Measurements from ENCODE around the gene ASB8. TPM values are rescaled to one million over a fixed set of nuclear protein-coding genes. Genes with fewer than 3 reads are reported as not detected.
A peak's percentile ranks its signal among the peaks of the same experiment; 100 is the strongest.
"Not testable (repeated sequence)": the region's sequence is repeated elsewhere in the genome, so short reads cannot be mapped to it uniquely, and the experiment has no call there.

The ASB8 gene
- polyA plus RNA-seq, 1 donor, result 30.6 TPM

DNA sequence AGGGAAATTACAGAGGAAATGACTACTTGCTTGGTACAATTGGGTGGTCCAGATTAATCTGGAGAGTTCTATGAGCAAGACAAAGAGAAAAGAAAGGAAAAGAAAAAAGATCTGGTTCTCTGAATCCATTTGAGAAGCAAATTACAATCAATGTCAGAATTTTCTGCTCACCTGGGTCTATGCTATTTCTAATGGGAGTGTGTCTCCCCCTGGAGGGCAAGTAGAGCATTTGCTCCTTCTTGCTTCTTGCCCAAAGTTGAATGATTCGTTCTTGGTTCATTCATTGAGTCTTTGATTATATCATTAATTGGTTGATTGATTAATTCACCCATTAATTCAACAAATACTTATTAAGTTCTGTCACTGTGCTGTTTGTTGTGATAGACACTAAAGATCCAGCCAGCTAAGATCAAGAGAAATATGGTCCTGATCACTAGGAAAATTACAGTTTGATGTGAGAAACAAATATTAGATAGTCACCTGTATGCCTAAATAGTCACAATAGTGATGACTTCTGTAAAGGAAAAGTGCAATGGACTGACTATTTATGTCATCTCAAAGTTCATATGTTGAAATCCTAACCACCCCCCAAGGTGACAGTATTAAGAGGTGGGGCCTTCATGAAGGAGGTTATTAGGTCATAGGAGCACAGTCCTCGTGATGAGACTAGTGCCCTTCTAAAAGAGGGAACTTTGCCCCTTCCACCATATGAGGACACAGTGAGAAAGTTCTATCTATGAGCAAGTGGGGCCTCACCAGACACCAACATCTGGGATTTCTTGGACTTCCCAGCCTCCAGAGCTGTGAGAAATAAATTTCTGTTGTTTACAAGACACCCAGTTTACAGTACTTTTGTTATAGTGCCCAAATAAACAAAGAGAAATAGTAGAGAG lies 8.0 kb upstream of the ASB8 start:
- Histone ChIP-seq H3K27ac (ENCODE audit: low read length) (no peak overlapping the region), H3K36me3 (ENCODE audit: control insufficient read depth, insufficient read depth, low read length) (no peaks in the 10 kb centered on the region), H3K9me3 (ENCODE audit: control insufficient read depth, low read depth, low read length) (peaks cover 6% of the 10 kb centered on the region), H3K4me3 (ENCODE audit: low read length) (no peak overlapping the region), H3K4me1 (ENCODE audit: control insufficient read depth, insufficient read depth, low read length) (no peaks in the 10 kb centered on the region), H3K27me3 (ENCODE audit: control insufficient read depth, insufficient read depth, low read length) (no peaks in the 10 kb centered on the region)
- peak; percentile 42 to 70 for DNase-seq
- WGBS (ENCODE audit: insufficient coverage, low lambda C conversion rate), result no CpG with 5 or more reads among the region's 2 CpGs

GRCh38 chr12:48164451-48164850 lies 7.1 kb upstream of the ASB8 start:
- no peaks in the 10 kb centered on the region for H3K36me3 ChIP-seq (ENCODE audit: control insufficient read depth, insufficient read depth, low read length)
- DNase-seq, result no peak
- no peaks in the 10 kb centered on the region for H3K4me1 ChIP-seq (ENCODE audit: control insufficient read depth, insufficient read depth, low read length)
- H3K9me3 ChIP-seq (ENCODE audit: control insufficient read depth, low read depth, low read length), result peaks cover 6% of the 10 kb centered on the region
- WGBS (ENCODE audit: insufficient coverage, low lambda C conversion rate), result 100% methylated on average over 1 of the region's 2 CpGs
- H3K27me3 ChIP-seq (ENCODE audit: control insufficient read depth, insufficient read depth, low read length), result no peaks in the 10 kb centered on the region
- no peak overlapping the region for H3K27ac ChIP-seq (ENCODE audit: low read length)
- no peak overlapping the region for H3K4me3 ChIP-seq (ENCODE audit: low read length)

- WGBS (ENCODE audit: insufficient coverage, low lambda C conversion rate), result 60% methylated on average over 2 of the region's 5 CpGs
- no peak for DNase-seq
- Histone ChIP-seq H3K27ac (ENCODE audit: low read length) (no peak overlapping the region), H3K4me1 (ENCODE audit: control insufficient read depth, insufficient read depth, low read length) (no peaks in the 10 kb centered on the region), H3K9me3 (ENCODE audit: control insufficient read depth, low read depth, low read length) (peaks cover 6% of the 10 kb centered on the region), H3K4me3 (ENCODE audit: low read length) (no peak overlapping the region), H3K27me3 (ENCODE audit: control insufficient read depth, insufficient read depth, low read length) (no peaks in the 10 kb centered on the region), H3K36me3 (ENCODE audit: control insufficient read depth, insufficient read depth, low read length) (no peaks in the 10 kb centered on the region)
These were observed 5.9 kb upstream of the ASB8 start for GRCh38 chr12:48163150-48163747.

- no CpG with 5 or more reads among the region's 2 CpGs for WGBS (ENCODE audit: insufficient coverage, low lambda C conversion rate)
- Histone ChIP-seq H3K9me3 (ENCODE audit: control insufficient read depth, low read depth, low read length) (peaks cover under 1% of the 10 kb centered on the region), H3K4me1 (ENCODE audit: control insufficient read depth, insufficient read depth, low read length) (peaks cover 10% of the 10 kb centered on the region), H3K27me3 (ENCODE audit: control insufficient read depth, insufficient read depth, low read length) (no peaks in the 10 kb centered on the region), H3K36me3 (ENCODE audit: control insufficient read depth, insufficient read depth, low read length) (no peaks in the 10 kb centered on the region), H3K4me3 (ENCODE audit: low read length) (no peak overlapping the region), H3K27ac (ENCODE audit: low read length) (no peak overlapping the region)
- no peak for DNase-seq
These were observed 3.5 kb upstream of the ASB8 start for GRCh38 chr12:48160807-48161206.

DNA sequence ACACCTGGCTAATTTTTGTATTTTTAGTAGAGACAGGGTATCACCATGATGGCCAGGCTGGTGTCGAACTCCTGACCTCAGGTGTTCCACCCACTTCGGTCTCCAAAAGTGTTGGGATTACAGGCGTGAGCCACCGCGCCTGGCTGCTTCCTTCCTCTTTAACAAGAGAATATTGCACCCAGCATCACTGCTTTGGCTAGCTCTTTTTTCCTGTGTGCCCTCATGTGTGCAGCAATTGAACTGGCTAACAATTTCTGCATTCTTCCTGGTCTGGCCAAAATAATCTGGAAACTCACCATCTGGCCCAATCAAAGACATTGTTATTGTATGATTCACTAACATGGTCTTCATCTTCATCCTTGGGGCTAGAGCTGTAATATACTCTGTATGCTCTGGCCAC lies 2.7 kb upstream of the ASB8 start:
- no CpG with 5 or more reads among the region's 5 CpGs for WGBS (ENCODE audit: insufficient coverage, low lambda C conversion rate)
- no peak for DNase-seq
- Histone ChIP-seq H3K9me3 (ENCODE audit: control insufficient read depth, low read depth, low read length) (no peaks in the 10 kb centered on the region), H3K4me3 (ENCODE audit: low read length) (no peak overlapping the region), H3K27me3 (ENCODE audit: control insufficient read depth, insufficient read depth, low read length) (no peaks in the 10 kb centered on the region), H3K36me3 (ENCODE audit: control insufficient read depth, insufficient read depth, low read length) (no peaks in the 10 kb centered on the region), H3K4me1 (ENCODE audit: control insufficient read depth, insufficient read depth, low read length) (peaks cover 10% of the 10 kb centered on the region), H3K27ac (ENCODE audit: low read length) (no peak overlapping the region)

- Histone ChIP-seq H3K27me3 (ENCODE audit: control insufficient read depth, insufficient read depth, low read length) (no peaks in the 10 kb centered on the region), H3K4me1 (ENCODE audit: control insufficient read depth, insufficient read depth, low read length) (peaks cover 10% of the 10 kb centered on the region), H3K27ac (ENCODE audit: low read length) (peak overlapping the region; percentile 98), H3K9me3 (ENCODE audit: control insufficient read depth, low read depth, low read length) (no peaks in the 10 kb centered on the region), H3K36me3 (ENCODE audit: control insufficient read depth, insufficient read depth, low read length) (peaks cover 3% of the 10 kb centered on the region), H3K4me3 (ENCODE audit: low read length) (peak overlapping the region; percentile 98)
- no peak for DNase-seq
- WGBS (ENCODE audit: insufficient coverage, low lambda C conversion rate), result no CpG with 5 or more reads among the region's 3 CpGs
These were observed 615 bp upstream of the ASB8 start for GRCh38 chr12:48157889-48158370.

- H3K27me3 ChIP-seq (ENCODE audit: control insufficient read depth, insufficient read depth, low read length), result no peaks in the 10 kb centered on the region
- H3K4me3 ChIP-seq (ENCODE audit: low read length), result peak overlapping the region; percentile 98
- peaks cover 10% of the 10 kb centered on the region for H3K4me1 ChIP-seq (ENCODE audit: control insufficient read depth, insufficient read depth, low read length)
- DNase-seq, result no peak
- no peaks in the 10 kb centered on the region for H3K9me3 ChIP-seq (ENCODE audit: control insufficient read depth, low read depth, low read length)
- peaks cover 14% of the 10 kb centered on the region for H3K36me3 ChIP-seq (ENCODE audit: control insufficient read depth, insufficient read depth, low read length)
- H3K27ac ChIP-seq (ENCODE audit: low read length), result peak overlapping the region; percentile 98
- no CpG with 5 or more reads among the region's 8 CpGs for WGBS (ENCODE audit: insufficient coverage, low lambda C conversion rate)
These were observed 680 bp downstream of the ASB8 start for GRCh38 chr12:48156652-48157017.

- DNase-seq; H3K9me3 ChIP-seq (ENCODE audit: control insufficient read depth, low read depth, low read length); H3K27ac ChIP-seq (ENCODE audit: low read length); H3K27me3 ChIP-seq (ENCODE audit: control insufficient read depth, insufficient read depth, low read length); H3K4me3 ChIP-seq (ENCODE audit: low read length): not testable (repeated sequence)
- peaks cover 10% of the 10 kb centered on the region for H3K4me1 ChIP-seq (ENCODE audit: control insufficient read depth, insufficient read depth, low read length)
- H3K36me3 ChIP-seq (ENCODE audit: control insufficient read depth, insufficient read depth, low read length), result peaks cover 22% of the 10 kb centered on the region
- whole genome bisulfite sequencing (ENCODE audit: insufficient coverage, low lambda C conversion rate), result no CpG with 5 or more reads among the region's 5 CpGs
These were observed 1.5 kb downstream of the ASB8 start for GRCh38 chr12:48155786-48156185.

- DNase-seq, result no peak
- Histone ChIP-seq H3K27ac (ENCODE audit: low read length) (no peak overlapping the region), H3K36me3 (ENCODE audit: control insufficient read depth, insufficient read depth, low read length) (peaks cover 61% of the 10 kb centered on the region), H3K4me3 (ENCODE audit: low read length) (no peak overlapping the region), H3K9me3 (ENCODE audit: control insufficient read depth, low read depth, low read length) (no peaks in the 10 kb centered on the region), H3K27me3 (ENCODE audit: control insufficient read depth, insufficient read depth, low read length) (no peaks in the 10 kb centered on the region), H3K4me1 (ENCODE audit: control insufficient read depth, insufficient read depth, low read length) (peaks cover 2% of the 10 kb centered on the region)
- no CpG with 5 or more reads among the region's 2 CpGs for WGBS (ENCODE audit: insufficient coverage, low lambda C conversion rate)
These were observed 6.1 kb downstream of the ASB8 start for GRCh38 chr12:48151103-48151771.

DNA sequence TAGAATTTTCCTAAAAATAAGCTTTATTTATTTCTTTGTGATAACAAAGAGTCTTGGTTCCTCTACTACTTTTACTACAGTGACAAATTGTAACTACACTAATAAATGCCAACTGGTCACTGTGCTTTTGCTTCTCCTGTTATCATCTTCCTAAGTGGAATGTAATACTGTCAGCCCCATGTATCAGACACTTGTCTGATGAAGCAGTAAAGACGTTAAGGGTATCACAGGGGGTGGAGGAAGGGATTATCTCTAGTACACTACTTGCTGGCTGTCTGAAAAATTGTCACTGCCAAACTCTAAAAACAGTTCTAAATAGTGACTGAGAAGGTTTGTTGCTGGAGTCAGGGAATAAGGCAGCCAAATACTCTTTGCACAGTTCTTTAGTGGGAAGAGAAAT lies 11.3 kb downstream of the ASB8 start:
- Histone ChIP-seq H3K27ac (ENCODE audit: low read length) (no peak overlapping the region), H3K4me3 (ENCODE audit: low read length) (no peak overlapping the region), H3K4me1 (ENCODE audit: control insufficient read depth, insufficient read depth, low read length) (no peaks in the 10 kb centered on the region), H3K9me3 (ENCODE audit: control insufficient read depth, low read depth, low read length) (no peaks in the 10 kb centered on the region), H3K36me3 (ENCODE audit: control insufficient read depth, insufficient read depth, low read length) (peaks cover 89% of the 10 kb centered on the region), H3K27me3 (ENCODE audit: control insufficient read depth, insufficient read depth, low read length) (no peaks in the 10 kb centered on the region)
- no CpG with 5 or more reads among the region's 1 CpG for WGBS (ENCODE audit: insufficient coverage, low lambda C conversion rate)
- DNase-seq, result no peak

Data from large intestine (tissue), 3 donors.